T47D (cell line): ENCODE measurements around the gene ERG28.
"Not testable (repeated sequence)": the region's sequence is repeated elsewhere in the genome, so short reads cannot be mapped to it uniquely, and the experiment has no call there.

ENCODE experiments used
- DNase-seq, 2 experiments: peaks; one replicate each; pipeline versions ENCODE4 v3.0.0 to v3.0.0-alpha.2; 2011 to 2012; ENCODE audit warnings: low read depth in 1 of 2, low spot score in 1 of 2
- JUND ChIP-seq: IDR thresholded peaks from 2 replicates; pipeline ENCODE4 v1.6.1; 2012; ENCODE audit warnings: low read depth
- in situ Hi-C: cut with HindIII; loops from 2 replicates; pipeline ENCODE4 v1.10.0; 2016; ENCODE audit warnings: low sequenced_read_pairs, low pct_unique_long_range_greater_than_20kb

Gene ERG28

DNA sequence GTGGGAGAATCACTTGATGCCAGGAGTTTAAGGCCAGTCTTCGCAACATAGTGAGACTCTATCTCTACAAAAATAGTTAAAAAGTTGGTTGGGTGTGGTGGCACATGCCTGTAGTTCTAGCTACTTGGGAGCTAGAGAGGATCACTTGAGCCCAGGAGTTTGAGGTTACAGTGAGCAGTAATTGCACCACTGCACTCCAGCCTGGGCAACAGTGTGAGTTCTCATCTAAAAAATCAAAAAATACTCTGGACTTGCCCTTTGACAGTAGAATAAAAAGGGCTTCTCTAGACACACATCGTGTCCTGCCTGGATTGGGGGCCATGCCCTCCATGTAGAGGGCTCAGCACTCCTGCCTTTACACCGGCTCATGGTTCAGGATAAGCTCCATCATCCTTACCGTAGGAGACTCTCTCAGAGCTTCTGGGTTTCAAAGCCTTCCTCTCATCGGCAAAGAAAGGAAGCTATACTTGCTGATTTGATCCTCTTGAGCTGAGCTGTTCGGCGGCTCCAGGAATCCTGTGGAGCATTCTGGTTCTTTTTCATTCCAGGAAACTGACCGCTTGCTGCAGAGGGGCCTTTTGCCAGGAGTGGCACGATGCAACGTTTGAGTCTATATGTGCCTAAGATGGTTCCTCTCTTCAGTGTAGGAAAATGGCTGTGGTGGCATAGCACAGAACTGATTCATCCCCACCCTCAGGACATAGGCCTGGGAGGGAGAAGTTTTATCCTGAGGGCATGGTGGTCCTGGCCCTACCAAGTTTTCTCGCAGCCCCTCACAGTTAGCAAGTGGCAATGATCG, 52.6 kb downstream of the ERG28 start:
- no peak for TF ChIP-seq JUND
- in situ Hi-C loops = no loop called here
- no peak for DNase-seq

GRCh38 chr14:75607044-75607443, 53.6 kb downstream of the ERG28 start:
- in situ Hi-C loops = no loop called here
- peak in 1 of 2 experiments; percentile 22 for DNase-seq
- no peak for TF ChIP-seq JUND

GRCh38 chr14:75605916-75606315, 54.8 kb downstream of the ERG28 start:
- in situ Hi-C loops = no loop called here
- no peak for TF ChIP-seq JUND
- no peak for DNase-seq

DNA sequence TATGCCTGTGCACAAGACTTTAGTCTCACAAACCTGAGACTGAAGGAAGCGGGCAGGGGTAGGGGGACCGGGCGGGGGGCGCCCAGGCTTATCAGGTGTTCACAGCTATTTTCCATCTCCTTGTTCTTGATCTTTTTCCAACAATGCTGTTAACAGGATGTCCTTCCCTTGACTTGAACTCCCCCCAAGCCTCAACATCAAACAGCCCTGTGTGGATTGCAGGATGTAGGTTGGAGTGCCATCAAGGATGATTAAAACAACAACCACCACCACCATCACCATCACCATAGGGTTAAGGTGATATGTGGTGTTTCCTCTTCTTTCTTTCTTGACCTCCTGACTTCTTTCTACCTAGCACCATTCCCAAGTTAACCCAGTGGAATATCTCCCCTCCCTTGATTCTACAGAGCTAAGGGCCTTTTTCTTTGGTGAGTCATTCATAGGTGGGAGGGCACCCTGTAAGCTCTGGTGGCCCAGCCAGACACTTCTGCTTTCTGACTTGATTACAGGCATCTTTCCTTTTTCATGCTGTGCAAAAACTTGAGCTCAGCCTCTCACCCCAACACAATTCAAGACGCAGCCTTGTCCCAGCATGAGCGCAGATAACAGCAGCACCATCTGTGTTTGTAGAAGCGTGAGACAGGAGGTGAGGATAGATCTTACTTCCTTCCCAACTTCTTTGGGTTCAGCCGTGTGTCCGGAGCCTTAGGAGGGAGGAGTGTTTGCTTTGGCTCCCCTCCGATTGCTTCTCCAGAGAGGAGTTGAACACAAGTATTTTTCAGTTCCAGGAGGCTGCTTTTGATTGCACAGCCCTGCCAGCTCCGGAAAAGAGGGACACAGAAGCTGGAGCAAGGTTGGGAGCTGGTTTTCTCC, 55.5 kb downstream of the ERG28 start:
- DNase-seq = no peak
- in situ Hi-C loops = no loop called here
- no peak for TF ChIP-seq JUND

GRCh38 chr14:75602503-75602902, 58.2 kb downstream of the ERG28 start:
- DNase-seq = no peak
- in situ Hi-C loops = no loop called here
- TF ChIP-seq JUND = no peak

DNA sequence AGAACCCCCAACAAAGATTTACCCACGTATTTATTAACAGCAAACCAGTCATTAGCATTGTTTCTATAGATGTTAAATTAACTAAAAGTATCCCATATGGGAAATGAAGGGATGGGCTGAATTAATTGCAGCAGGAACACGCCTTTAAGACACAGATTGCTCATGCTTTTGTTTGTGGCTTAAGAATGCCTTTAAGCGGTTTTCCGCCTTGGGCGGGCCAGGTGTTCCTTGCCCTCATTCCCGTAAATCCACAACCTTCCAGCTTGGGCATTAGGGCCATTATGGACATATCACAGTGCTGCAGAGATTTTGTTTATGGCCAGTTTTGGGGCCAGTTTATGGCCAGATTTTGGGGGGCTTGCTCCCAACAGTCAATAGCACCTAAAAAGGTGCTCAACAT, 59.6 kb downstream of the ERG28 start:
- in situ Hi-C loops = not testable (repeated sequence)
- peak in 1 of 2 experiments; percentile 20 for DNase-seq

GRCh38 chr14:75600100-75600499, 60.6 kb downstream of the ERG28 start:
- in situ Hi-C loops = not testable (repeated sequence)

More at GRCh38 chr14:75600100-75600499, 60.6 kb downstream of the ERG28 start:
- DNase-seq = not testable (repeated sequence)
